MCF 10A (cell line): ENCODE measurements around the gene MBOAT2. TPM values are rescaled to one million over a fixed set of nuclear protein-coding genes. Genes with fewer than 3 reads are reported as not detected.

Experiments
- BruUV-seq: library from RNA; stranded (reverse); fragments of 400-500 nt; replicated peaks from 2 replicates; lab custom pipeline; 2021; lab: Mats Ljungman, UMichigan
- CTCF ChIA-PET: fragments of 300-600 bp; sonication (Branson Sonifier 250); formaldehyde crosslinking; extraction: SDS; loops from one replicate; lab custom pipeline; 2021; ENCODE audit warnings: antibody characterized with exemption, inconsistent platforms; lab: Yijun Ruan, JAX
- POLR2A ChIA-PET: fragments of 300-600, 350-650 bp; sonication (Branson Sonifier 250); formaldehyde crosslinking; extraction: SDS; loops from one replicate; lab custom pipeline; 2020; ENCODE audit warnings: antibody characterized with exemption, inconsistent platforms; lab: Yijun Ruan, JAX
- DNase-seq: peaks from one replicate; pipeline ENCODE4 v3.0.0-alpha.2; 2018; ENCODE audit not compliant: unreplicated experiment
- H3K27ac Mint-ChIP-seq: one replicate; pipeline ENCODE4 v1.8.0; 2022; ENCODE audit warnings: mild to moderate bottlenecking, low read depth, mixed read lengths; ENCODE audit not compliant: unreplicated experiment
- H3K27me3 Mint-ChIP-seq: one replicate; pipeline ENCODE4 v1.8.0; 2022; ENCODE audit warnings: mixed read lengths; ENCODE audit not compliant: insufficient read depth, unreplicated experiment
- H3K36me3 Mint-ChIP-seq: one replicate; pipeline ENCODE4 v1.8.0; 2022; ENCODE audit warnings: mild to moderate bottlenecking, moderate library complexity, mixed read lengths; ENCODE audit not compliant: insufficient read depth, unreplicated experiment
- H3K4me1 Mint-ChIP-seq: one replicate; pipeline ENCODE4 v1.8.0; 2022; ENCODE audit warnings: mixed read lengths; ENCODE audit not compliant: insufficient read depth, unreplicated experiment
- H3K4me3 Mint-ChIP-seq: one replicate; pipeline ENCODE4 v1.8.0; 2022; ENCODE audit warnings: mild to moderate bottlenecking, moderate library complexity, mixed read lengths; ENCODE audit not compliant: unreplicated experiment
- H3K9me3 Mint-ChIP-seq: one replicate; pipeline ENCODE4 v1.8.0; 2022; ENCODE audit warnings: mixed read lengths; ENCODE audit not compliant: unreplicated experiment
- CTCF ChIP-seq: fragments of 200-600 bp; IDR thresholded peaks from one replicate; pipeline ENCODE4 v1.8.0; 2022; ENCODE audit warnings: antibody characterized with exemption, mild to moderate bottlenecking; ENCODE audit not compliant: unreplicated experiment
- intact Hi-C: fragments of 100-400 bp; cut with micrococcal nuclease; formaldehyde crosslinking; loops from 2 replicates; pipeline ENCODE4 v1.14.1; 2022
- total RNA-seq: library from RNA; stranded (reverse); gene quantifications from 2 replicates; pipeline ENCODE4 v1.2.3, GENCODE V29; 2022

MBOAT2 gene
- total RNA-seq, 1 experiment from 2014 or later = 34.7 TPM

- H3K9me3 Mint-ChIP-seq = no peaks in the 10 kb centered on the region
- peak; percentile 50 for DNase-seq
- no TSS peak for BruUV-seq
These were observed 27.4 kb upstream of the MBOAT2 start for GRCh38 chr2:9030841-9031240.

GRCh38 chr2:9030190-9030589 lies 26.7 kb upstream of the MBOAT2 start:
- ChIA-PET CTCF (interaction anchor here (1.0 to 1.6 kb wide), 2 partner anchors 22 to 157 kb away, joined by 5 read pairs; no protein-coding TSS in a partner anchor), POLR2A (no interaction called here)
- intact Hi-C loops = no loop called here
- BruUV-seq = no TSS peak
- no peaks in the 10 kb centered on the region for H3K9me3 Mint-ChIP-seq
- H3K27ac Mint-ChIP-seq = no peak overlapping the region
- no peaks in the 10 kb centered on the region for H3K36me3 Mint-ChIP-seq
- no peaks in the 10 kb centered on the region for H3K27me3 Mint-ChIP-seq
- peaks cover 10% of the 10 kb centered on the region for H3K4me1 Mint-ChIP-seq
- no peak for TF ChIP-seq CTCF
- DNase-seq = no peak
- H3K4me3 Mint-ChIP-seq = no peak overlapping the region

More at GRCh38 chr2:9030841-9031240, 27.4 kb upstream of the MBOAT2 start:
- H3K27ac Mint-ChIP-seq = no peak overlapping the region
- no peaks in the 10 kb centered on the region for H3K36me3 Mint-ChIP-seq
- POLR2A ChIA-PET = no interaction called here
- CTCF ChIA-PET = interaction anchor here (1.0 to 1.6 kb wide), 2 partner anchors 21 to 158 kb away, joined by 5 read pairs; no protein-coding TSS in a partner anchor
- H3K27me3 Mint-ChIP-seq = no peaks in the 10 kb centered on the region
- peaks cover 10% of the 10 kb centered on the region for H3K4me1 Mint-ChIP-seq
- intact Hi-C loops = no loop called here
- no peak overlapping the region for H3K4me3 Mint-ChIP-seq
- no peak for TF ChIP-seq CTCF

GRCh38 chr2:9029721-9030120 lies 26.2 kb upstream of the MBOAT2 start:
- DNase-seq = no peak
- Mint-ChIP-seq H3K27ac (no peak overlapping the region), H3K4me1 (peaks cover 10% of the 10 kb centered on the region), H3K27me3 (no peaks in the 10 kb centered on the region), H3K9me3 (no peaks in the 10 kb centered on the region), H3K4me3 (no peak overlapping the region), H3K36me3 (no peaks in the 10 kb centered on the region)
- ChIA-PET POLR2A (no interaction called here), CTCF (interaction anchor here (1.6 kb wide), 1 partner anchor 157 kb away, joined by 5 read pairs; no protein-coding TSS in a partner anchor)
- no TSS peak for BruUV-seq
- intact Hi-C loops = no loop called here
- no peak for TF ChIP-seq CTCF

GRCh38 chr2:9027884-9028283 lies 24.4 kb upstream of the MBOAT2 start:
- no peak for DNase-seq
- ChIA-PET CTCF (no interaction called here), POLR2A (interaction anchor here (0.8 kb wide), 1 partner anchor 24 kb away, joined by 3 read pairs; the partner anchor contains the start of gene MBOAT2)
- no peak for TF ChIP-seq CTCF
- no TSS peak for BruUV-seq
- intact Hi-C loops = no loop called here
- H3K27me3 Mint-ChIP-seq = no peaks in the 10 kb centered on the region
- no peak overlapping the region for H3K4me3 Mint-ChIP-seq
- no peaks in the 10 kb centered on the region for H3K9me3 Mint-ChIP-seq
- H3K4me1 Mint-ChIP-seq = peaks cover 10% of the 10 kb centered on the region
- H3K27ac Mint-ChIP-seq = no peak overlapping the region
- no peaks in the 10 kb centered on the region for H3K36me3 Mint-ChIP-seq
